GM18870 (cell line): ENCODE results near the gene BACE1-AS.
"Not testable (repeated sequence)": the region's sequence is repeated elsewhere in the genome, so short reads cannot be mapped to it uniquely, and the experiment has no call there.

Source experiments
- ATAC-seq: cut with Tn5 transposase; IDR thresholded peaks from one replicate; pipeline ENCODE4 v1.9.1; 2021; ENCODE audit warnings: moderate library complexity; ENCODE audit not compliant: unreplicated experiment

Gene BACE1-AS

GRCh38 chr11:117290809-117291396 lies at the start of gene BACE1-AS:
TSS of gene BACE1-AS (plus strand) at chr11:117291346.
- ATAC-seq, result no peak

- no peak for ATAC-seq
These were observed 42.8 kb upstream of the BACE1-AS start for GRCh38 chr11:117248341-117248740.

GRCh38 chr11:117249571-117249970 lies 41.6 kb upstream of the BACE1-AS start:
- no peak for ATAC-seq

GRCh38 chr11:117251506-117251905 lies 39.6 kb upstream of the BACE1-AS start:
- ATAC-seq, result no peak

GRCh38 chr11:117255966-117256365 lies 35.2 kb upstream of the BACE1-AS start:
- no peak for ATAC-seq

- no peak for ATAC-seq
These were observed 34.6 kb upstream of the BACE1-AS start for GRCh38 chr11:117256573-117256972.

- no peak for ATAC-seq
These were observed 32.6 kb upstream of the BACE1-AS start for GRCh38 chr11:117258576-117258975.

GRCh38 chr11:117259417-117259816 lies 31.7 kb upstream of the BACE1-AS start:
- no peak for ATAC-seq

- not testable (repeated sequence) for ATAC-seq
These were observed 26.4 kb upstream of the BACE1-AS start for GRCh38 chr11:117264624-117265323.

GRCh38 chr11:117265745-117266144 lies 25.4 kb upstream of the BACE1-AS start:
- no peak for ATAC-seq

- no peak for ATAC-seq
These were observed 21.3 kb upstream of the BACE1-AS start for GRCh38 chr11:117269856-117270255.

GRCh38 chr11:117271208-117271607 lies 19.9 kb upstream of the BACE1-AS start:
- ATAC-seq, result no peak

- ATAC-seq, result not testable (repeated sequence)
These were observed 19.0 kb upstream of the BACE1-AS start for GRCh38 chr11:117272175-117272574.

- no peak for ATAC-seq
These were observed 17.4 kb upstream of the BACE1-AS start for GRCh38 chr11:117273550-117274289.

GRCh38 chr11:117278347-117278746 lies 12.8 kb upstream of the BACE1-AS start:
- no peak for ATAC-seq

GRCh38 chr11:117279711-117280376 lies 11.3 kb upstream of the BACE1-AS start:
- ATAC-seq, result no peak

- no peak for ATAC-seq
These were observed 10.0 kb upstream of the BACE1-AS start for GRCh38 chr11:117281159-117281558.

GRCh38 chr11:117281869-117282268 lies 9.3 kb upstream of the BACE1-AS start:
- ATAC-seq, result no peak

- ATAC-seq, result no peak
These were observed 8.2 kb upstream of the BACE1-AS start for GRCh38 chr11:117282956-117283355.

GRCh38 chr11:117284053-117284452 lies 7.1 kb upstream of the BACE1-AS start:
- no peak for ATAC-seq

GRCh38 chr11:117286588-117286987 lies 4.6 kb upstream of the BACE1-AS start:
- ATAC-seq, result no peak
